ENCODE results near the gene SENP6. TPM values are rescaled to one million over a fixed set of nuclear protein-coding genes. Genes with fewer than 3 reads are reported as not detected.
"Not testable (repeated sequence)": the region's sequence is repeated elsewhere in the genome, so short reads cannot be mapped to it uniquely, and the experiment has no call there.

Gene SENP6
- total and polyA plus RNA-seq, 10 donors: 29.2 to 166 (median 122) TPM

- Histone ChIP-seq H3K27ac (no peak overlapping the region), H3K9me3 (no peaks in the 10 kb centered on the region), H3K36me3 (peaks cover 0 to 92% (median 52%) of the 10 kb centered on the region in 6 donors), H3K4me1 (no peaks in the 10 kb centered on the region), H3K4me3 (no peak overlapping the region), H3K27me3 (replicated peaks in 1 of 7) (no peaks in the 10 kb centered on the region)
- no peak for TF ChIP-seq POLR2A (IDR thresholded peaks at IDR 0.05)
- TF ChIP-seq POLR2AphosphoS5 (IDR thresholded peaks at IDR 0.05): no peak
- no peak for TF ChIP-seq CTCF (IDR thresholded peaks at IDR 0.05 in 8 of 11, conservative IDR thresholded peaks at IDR 0.05 in 3 of 11)
- no peak for DNase-seq
- intact Hi-C loops (cut with DNase I; ENCODE audit: low total_unique reads): no loop called here
Measured at GRCh38 chr6:75656479-75656878, 54.8 kb downstream of the SENP6 start.

- Histone ChIP-seq H3K27me3 (replicated peaks in 1 of 7) (no peaks in the 10 kb centered on the region), H3K4me3 (no peak overlapping the region), H3K36me3 (peaks cover 0 to 92% (median 51%) of the 10 kb centered on the region in 6 donors), H3K9me3 (no peaks in the 10 kb centered on the region), H3K4me1 (no peaks in the 10 kb centered on the region), H3K27ac (no peak overlapping the region)
- WGBS, 5 donors: 83 to 88% (median 85%) methylated on average over 3 of the region's 3 CpGs
- TF ChIP-seq CTCF (IDR thresholded peaks at IDR 0.05 in 8 of 11, conservative IDR thresholded peaks at IDR 0.05 in 3 of 11) (no peak), POLR2AphosphoS5 (IDR thresholded peaks at IDR 0.05) (no peak), POLR2A (IDR thresholded peaks at IDR 0.05) (no peak)
- no peak for DNase-seq
- intact Hi-C loops (cut with DNase I; ENCODE audit: low total_unique reads): no loop called here
Measured at GRCh38 chr6:75657327-75657726, 55.6 kb downstream of the SENP6 start.

GRCh38 chr6:75666592-75666991 lies 64.9 kb downstream of the SENP6 start:
- Histone ChIP-seq H3K27me3 (replicated peaks in 1 of 7) (no peaks in the 10 kb centered on the region), H3K4me3 (no peak overlapping the region), H3K27ac (no peak overlapping the region), H3K36me3 (peaks cover 0 to 96% (median 65%) of the 10 kb centered on the region in 6 donors), H3K4me1 (no peaks in the 10 kb centered on the region), H3K9me3 (no peaks in the 10 kb centered on the region)
- no peak for DNase-seq
- intact Hi-C loops (cut with DNase I; ENCODE audit: low total_unique reads): loop anchor here (10.0 kb wide), 1 partner anchor 52 kb away; no protein-coding TSS in a partner anchor
- 79 to 99% (median 84%) methylated on average over 4 of the region's 4 CpGs for WGBS, 5 donors
- TF ChIP-seq POLR2AphosphoS5 (IDR thresholded peaks at IDR 0.05) (no peak), CTCF (IDR thresholded peaks at IDR 0.05 in 8 of 11, conservative IDR thresholded peaks at IDR 0.05 in 3 of 11) (no peak), POLR2A (IDR thresholded peaks at IDR 0.05) (no peak)

GRCh38 chr6:75673884-75674283 lies 72.2 kb downstream of the SENP6 start:
- no peak for DNase-seq
- TF ChIP-seq POLR2A (IDR thresholded peaks at IDR 0.05): no peak
- no peak for TF ChIP-seq POLR2AphosphoS5 (IDR thresholded peaks at IDR 0.05)
- intact Hi-C loops (cut with DNase I; ENCODE audit: low total_unique reads): no loop called here
- Histone ChIP-seq H3K36me3 (peaks cover 0 to 99% (median 63%) of the 10 kb centered on the region in 6 donors), H3K27me3 (replicated peaks in 1 of 7) (no peaks in the 10 kb centered on the region), H3K9me3 (no peaks in the 10 kb centered on the region), H3K4me3 (no peak overlapping the region), H3K4me1 (no peaks in the 10 kb centered on the region), H3K27ac (no peak overlapping the region)
- WGBS, 5 donors: 85 to 93% (median 88%) methylated on average over 8 of the region's 8 CpGs

- TF ChIP-seq POLR2AphosphoS5 (IDR thresholded peaks at IDR 0.05) (no peak), CTCF (IDR thresholded peaks at IDR 0.05 in 8 of 11, conservative IDR thresholded peaks at IDR 0.05 in 3 of 11) (no peak), POLR2A (IDR thresholded peaks at IDR 0.05) (no peak)
- Histone ChIP-seq H3K4me1 (no peaks in the 10 kb centered on the region), H3K36me3 (peaks cover 0 to 100% (median 69%) of the 10 kb centered on the region in 6 donors), H3K4me3 (no peak overlapping the region), H3K9me3 (peaks cover 0 to 3% (median 0%) of the 10 kb centered on the region in 8 donors), H3K27ac (no peak overlapping the region), H3K27me3 (replicated peaks in 1 of 7) (no peaks in the 10 kb centered on the region)
- WGBS, 5 donors: 91 to 98% (median 95%) methylated on average over 1 of the region's 1 CpG
- intact Hi-C loops (cut with DNase I; ENCODE audit: low total_unique reads): no loop called here
- no peak for DNase-seq
Measured at GRCh38 chr6:75676377-75676776, 74.7 kb downstream of the SENP6 start.

- DNase-seq; H3K27me3 ChIP-seq (replicated peaks in 1 of 7); intact Hi-C loops (cut with DNase I; ENCODE audit: low total_unique reads); H3K27ac ChIP-seq; H3K4me1 ChIP-seq; H3K4me3 ChIP-seq: not testable (repeated sequence)
- H3K9me3 ChIP-seq: peaks cover 0 to 25% (median 17%) of the 10 kb centered on the region in 8 donors
- 84 to 100% (median 95%) methylated on average over 1 to 2 of the region's 2 CpGs for WGBS, 5 donors
- peaks cover 5 to 86% (median 48%) of the 10 kb centered on the region in 6 donors for H3K36me3 ChIP-seq
Measured at GRCh38 chr6:75682548-75682947, 80.9 kb downstream of the SENP6 start.

- H3K4me3 ChIP-seq; H3K27me3 ChIP-seq (replicated peaks in 1 of 7); H3K4me1 ChIP-seq; intact Hi-C loops (cut with DNase I; ENCODE audit: low total_unique reads); DNase-seq; H3K27ac ChIP-seq: not testable (repeated sequence)
- H3K36me3 ChIP-seq: peaks cover 5 to 86% (median 47%) of the 10 kb centered on the region in 6 donors
- 98 to 100% (median 98%) methylated on average over 2 of the region's 2 CpGs for WGBS, 5 donors
- H3K9me3 ChIP-seq: peaks cover 0 to 25% (median 17%) of the 10 kb centered on the region in 8 donors
Measured at GRCh38 chr6:75683005-75683404, 81.3 kb downstream of the SENP6 start.
